ENCODE data around the gene MPC2.

Gene MPC2

GRCh38 chr1:167912294-167912693 lies 24.6 kb downstream of the MPC2 start:
- ChIA-PET CTCF (interaction anchor here (1.3 to 1.8 kb wide), 2 partner anchors 15 to 173 kb away, joined by 3 to 5 read pairs; no protein-coding TSS in a partner anchor), POLR2A (no interaction called here)
- no peak for DNase-seq (ENCODE audit: extremely low spot score)
- no peak for TF ChIP-seq CTCF (IDR thresholded peaks at IDR 0.05; ENCODE audit: control extremely low read depth, extremely low read depth, low read depth, missing control alignments)

GRCh38 chr1:167911413-167911812 lies 25.5 kb downstream of the MPC2 start:
- CTCF ChIA-PET: no interaction called here
- TF ChIP-seq CTCF (IDR thresholded peaks at IDR 0.05; ENCODE audit: control extremely low read depth, extremely low read depth, low read depth, missing control alignments): no peak
- POLR2A ChIA-PET: no interaction called here
- no peak for DNase-seq (ENCODE audit: extremely low spot score)

- POLR2A ChIA-PET: no interaction called here
- CTCF ChIA-PET: interaction anchor here (0.8 to 1.6 kb wide), 6 partner anchors 8 to 172 kb away, joined by 3 to 6 read pairs (median 4); no protein-coding TSS in a partner anchor
- TF ChIP-seq CTCF (IDR thresholded peaks at IDR 0.05; ENCODE audit: control extremely low read depth, extremely low read depth, low read depth, missing control alignments): no peak
- DNase-seq (ENCODE audit: extremely low spot score): no peak
Measured at GRCh38 chr1:167910530-167910929, 26.3 kb downstream of the MPC2 start.

GRCh38 chr1:167909691-167910180 lies 27.1 kb downstream of the MPC2 start:
- CTCF ChIA-PET: interaction anchor here (0.8 to 1.6 kb wide), 5 partner anchors 9 to 173 kb away, joined by 4 to 6 read pairs (median 4); no protein-coding TSS in a partner anchor
- POLR2A ChIA-PET: no interaction called here

GRCh38 chr1:167905671-167906070 lies 31.2 kb downstream of the MPC2 start:
- no peak for DNase-seq (ENCODE audit: extremely low spot score)
- POLR2A ChIA-PET: no interaction called here
- CTCF ChIA-PET: no interaction called here
- TF ChIP-seq CTCF (IDR thresholded peaks at IDR 0.05; ENCODE audit: control extremely low read depth, extremely low read depth, low read depth, missing control alignments): no peak

More at GRCh38 chr1:167909691-167910180, 27.1 kb downstream of the MPC2 start:
- no peak for DNase-seq (ENCODE audit: extremely low spot score)
- no peak for TF ChIP-seq CTCF (IDR thresholded peaks at IDR 0.05; ENCODE audit: control extremely low read depth, extremely low read depth, low read depth, missing control alignments)

- POLR2A ChIA-PET: no interaction called here
- CTCF ChIA-PET: interaction anchor here (1.0 to 1.3 kb wide), 2 partner anchors 9 to 11 kb away, joined by 3 read pairs; no protein-coding TSS in a partner anchor
- TF ChIP-seq CTCF (IDR thresholded peaks at IDR 0.05; ENCODE audit: control extremely low read depth, extremely low read depth, low read depth, missing control alignments): no peak
- no peak for DNase-seq (ENCODE audit: extremely low spot score)
Measured at GRCh38 chr1:167905182-167905581, 31.7 kb downstream of the MPC2 start.
